Neuron (in vitro differentiated cells): ENCODE data around the gene UBE2D2.
"Not testable (repeated sequence)": the region's sequence is repeated elsewhere in the genome, so short reads cannot be mapped to it uniquely, and the experiment has no call there.

Experiments used
- H2AFZ ChIP-seq: one replicate; pipeline ENCODE4 v1.6.1; 2013; ENCODE audit warnings: low read depth, mild to moderate bottlenecking, inconsistent platforms, low read length, moderate library complexity
- H3K27me3 ChIP-seq: one replicate; pipeline ENCODE4 v1.6.1; 2013; ENCODE audit warnings: low read length; ENCODE audit not compliant: insufficient read depth
- H3K36me3 ChIP-seq: one replicate; pipeline ENCODE4 v1.6.1; 2013; ENCODE audit warnings: low read length; ENCODE audit not compliant: insufficient read depth
- H3K4me1 ChIP-seq: one replicate; pipeline ENCODE4 v1.6.1; 2013; ENCODE audit warnings: low read length; ENCODE audit not compliant: insufficient read depth
- H3K4me3 ChIP-seq: 2 replicates; pipeline ENCODE4 v1.5.1; 2013; ENCODE audit warnings: mild to moderate bottlenecking, low read length, moderate library complexity
- H3K9me3 ChIP-seq: one replicate; pipeline ENCODE4 v1.6.1; 2013; ENCODE audit warnings: low read length

UBE2D2 gene

DNA sequence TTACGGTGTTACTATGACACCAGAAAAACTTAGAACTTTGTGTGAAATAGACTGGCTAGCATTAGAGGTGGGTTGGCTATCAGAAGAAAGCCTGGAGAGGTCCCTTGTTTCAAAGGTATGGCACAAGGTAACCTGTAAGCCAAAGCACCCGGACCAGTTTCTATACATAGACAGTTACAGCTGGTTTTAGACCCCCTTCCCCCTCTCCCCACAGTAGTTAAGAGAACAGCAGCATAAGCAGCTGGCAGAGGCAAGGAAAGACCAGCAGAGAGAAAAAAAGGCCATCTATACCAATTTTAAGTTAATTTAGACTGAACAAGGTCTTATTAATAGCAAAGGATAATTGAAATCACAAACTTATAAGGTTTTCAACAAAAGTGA lies 34.1 kb upstream of the UBE2D2 start:
- H3K4me3 ChIP-seq, H3K36me3 ChIP-seq, H3K27me3 ChIP-seq, H2AFZ ChIP-seq, H3K9me3 ChIP-seq: not testable (repeated sequence)
- H3K4me1 ChIP-seq: peaks cover 30% of the 10 kb centered on the region

DNA sequence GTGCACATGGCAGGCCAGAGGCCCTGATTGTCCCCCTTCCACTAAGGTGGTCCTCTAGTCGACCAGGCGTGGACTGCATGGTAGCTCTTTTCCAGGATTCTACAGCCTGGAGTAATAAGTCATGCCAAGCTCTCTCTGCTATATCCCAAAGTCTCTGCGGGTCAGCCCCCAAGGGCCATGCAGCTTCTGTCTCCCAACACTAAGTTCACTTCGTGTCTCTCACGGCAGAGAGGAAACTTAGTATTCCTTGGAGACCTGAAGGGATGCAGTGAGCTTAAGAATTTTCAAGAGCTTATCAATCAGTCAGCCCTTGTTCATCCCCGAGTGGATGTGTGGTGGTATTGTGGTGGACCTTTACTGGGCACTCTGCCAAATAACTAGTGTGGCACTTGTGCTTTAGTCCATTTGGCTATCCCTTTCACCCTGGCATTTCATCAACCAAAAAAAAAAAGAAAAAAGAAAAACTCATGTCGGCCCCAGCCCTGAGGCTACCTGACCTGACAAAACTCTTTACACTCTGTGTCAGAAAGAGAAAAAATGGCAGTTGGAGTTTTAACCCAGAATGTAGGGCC lies 33.2 kb upstream of the UBE2D2 start:
- H3K4me1 ChIP-seq: peaks cover 30% of the 10 kb centered on the region
- H3K4me3 ChIP-seq: not testable (repeated sequence)

DNA sequence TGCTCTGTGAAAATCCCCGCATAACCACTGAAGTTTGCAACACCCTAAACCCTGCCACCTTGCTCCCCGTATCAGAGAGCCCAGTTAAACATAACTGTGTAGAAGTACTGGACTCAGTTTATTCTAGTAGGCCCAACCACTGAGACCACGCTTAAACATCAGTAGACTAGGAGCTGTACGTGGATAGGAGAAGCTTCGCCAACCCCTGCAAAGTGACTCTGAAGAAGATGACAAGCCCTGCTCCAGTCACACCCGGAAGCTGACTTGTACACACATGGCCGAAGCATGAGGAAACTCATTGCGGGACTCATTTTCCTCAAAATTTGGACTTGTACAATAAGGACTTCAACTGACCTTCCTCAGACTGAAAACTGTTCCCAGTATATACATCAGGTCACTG lies 32.4 kb upstream of the UBE2D2 start:
- not testable (repeated sequence) for H3K9me3 ChIP-seq, H3K4me3 ChIP-seq, H3K27me3 ChIP-seq, H2AFZ ChIP-seq, H3K36me3 ChIP-seq
- peaks cover 30% of the 10 kb centered on the region for H3K4me1 ChIP-seq

More for the DNA sequence above, 33.2 kb upstream of the UBE2D2 start:
- H3K9me3 ChIP-seq, H2AFZ ChIP-seq, H3K27me3 ChIP-seq, H3K36me3 ChIP-seq: not testable (repeated sequence)

DNA sequence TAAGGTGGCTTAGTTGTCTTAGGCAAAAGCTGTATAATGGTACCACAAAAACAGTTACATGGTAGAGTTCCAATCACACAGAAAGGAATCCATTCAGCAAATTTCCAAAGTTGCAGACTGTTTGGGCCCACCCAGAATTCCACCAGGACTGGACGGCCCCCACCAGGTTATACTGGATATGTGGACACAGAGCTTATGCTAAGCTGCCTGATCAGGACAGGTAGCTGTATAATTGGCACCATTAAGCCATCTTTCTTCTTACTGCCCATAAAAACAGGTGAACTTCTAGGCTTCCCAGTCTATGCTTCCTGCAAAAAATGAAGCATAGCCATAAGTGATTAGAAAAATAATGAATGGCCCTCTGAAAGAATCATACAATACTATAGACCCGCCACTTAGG lies 31.1 kb upstream of the UBE2D2 start:
- H3K27me3 ChIP-seq, H3K36me3 ChIP-seq, H3K9me3 ChIP-seq, H3K4me3 ChIP-seq, H2AFZ ChIP-seq: not testable (repeated sequence)
- H3K4me1 ChIP-seq: peaks cover 26% of the 10 kb centered on the region

DNA sequence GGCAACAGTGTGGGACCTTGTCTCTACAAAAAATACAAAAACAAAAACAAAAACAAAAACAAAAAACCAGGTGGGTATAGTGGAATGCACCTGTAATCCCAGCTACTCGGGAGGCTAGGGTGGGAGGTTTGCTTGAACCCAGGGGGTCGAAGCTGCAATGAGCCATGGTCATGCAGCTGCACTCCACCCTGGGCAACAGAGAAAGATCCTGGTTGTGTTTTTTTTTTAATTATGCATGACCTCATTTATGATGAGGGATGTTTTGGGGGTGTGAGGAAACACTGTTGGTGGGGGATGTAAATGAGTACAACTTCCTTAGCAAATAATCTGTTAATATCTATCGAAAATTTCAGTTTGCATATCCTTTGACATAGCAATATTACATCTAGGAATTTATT lies 29.4 kb upstream of the UBE2D2 start:
- peak overlapping the region; percentile 33 for H3K4me3 ChIP-seq
- H3K9me3 ChIP-seq: no peaks in the 10 kb centered on the region
- H3K27me3 ChIP-seq: no peaks in the 10 kb centered on the region
- H3K4me1 ChIP-seq: peaks cover 13% of the 10 kb centered on the region
- no peaks in the 10 kb centered on the region for H3K36me3 ChIP-seq
- no peak overlapping the region for H2AFZ ChIP-seq

DNA sequence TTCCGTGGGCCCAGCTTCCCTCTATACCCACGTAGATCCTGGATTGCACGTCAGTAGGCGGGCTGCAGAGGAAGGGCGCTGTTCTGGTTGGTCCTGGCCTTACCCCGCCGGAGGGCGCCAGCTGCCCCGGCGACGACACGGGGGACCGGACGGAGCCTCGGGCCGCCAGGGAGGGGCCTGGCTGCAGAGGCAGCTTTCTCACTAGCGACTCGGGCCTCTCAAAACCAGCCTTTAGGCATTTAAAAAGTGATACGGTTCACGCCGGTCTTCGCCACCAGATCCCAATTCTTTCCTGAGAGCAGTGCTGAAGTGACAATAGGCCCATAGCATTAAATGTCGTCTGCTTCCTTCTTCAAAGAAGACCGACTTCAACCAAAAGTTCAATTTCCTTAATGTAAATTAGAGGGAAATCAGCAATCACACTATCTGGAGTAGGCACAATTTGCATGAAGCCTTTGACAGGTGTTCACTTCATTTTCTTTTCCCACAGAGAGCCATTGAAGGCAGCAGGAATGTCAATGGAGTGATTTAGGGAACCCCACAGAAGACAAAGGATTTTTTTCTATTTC lies 17.6 kb upstream of the UBE2D2 start:
- Histone ChIP-seq H3K27me3 (no peaks in the 10 kb centered on the region), H3K4me1 (peaks cover 8% of the 10 kb centered on the region), H3K9me3 (no peaks in the 10 kb centered on the region), H3K4me3 (peak overlapping the region; percentile 31), H2AFZ (peak overlapping the region; percentile 62), H3K36me3 (no peaks in the 10 kb centered on the region)

DNA sequence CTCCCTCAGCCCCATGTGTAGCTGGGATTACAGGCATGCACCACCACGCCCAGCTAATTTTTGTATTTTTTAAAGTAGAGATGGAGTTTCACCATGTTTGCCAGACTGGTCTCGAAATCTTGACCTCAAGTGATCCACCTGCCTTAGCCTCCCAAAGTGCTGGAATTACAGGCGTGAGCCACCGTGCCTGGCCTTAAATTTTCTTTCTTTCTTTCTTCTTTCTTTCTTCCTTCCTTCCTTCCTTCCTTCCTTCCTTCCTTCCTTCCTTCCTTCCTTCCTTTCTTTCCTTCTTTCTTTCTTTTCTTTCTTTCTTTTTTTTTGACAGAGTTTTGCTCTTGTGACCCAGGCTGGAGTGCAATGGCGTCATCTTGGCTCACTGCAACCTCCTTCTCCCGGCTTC lies 14.5 kb upstream of the UBE2D2 start:
- not testable (repeated sequence) for H3K4me3 ChIP-seq, H3K9me3 ChIP-seq, H3K27me3 ChIP-seq

DNA sequence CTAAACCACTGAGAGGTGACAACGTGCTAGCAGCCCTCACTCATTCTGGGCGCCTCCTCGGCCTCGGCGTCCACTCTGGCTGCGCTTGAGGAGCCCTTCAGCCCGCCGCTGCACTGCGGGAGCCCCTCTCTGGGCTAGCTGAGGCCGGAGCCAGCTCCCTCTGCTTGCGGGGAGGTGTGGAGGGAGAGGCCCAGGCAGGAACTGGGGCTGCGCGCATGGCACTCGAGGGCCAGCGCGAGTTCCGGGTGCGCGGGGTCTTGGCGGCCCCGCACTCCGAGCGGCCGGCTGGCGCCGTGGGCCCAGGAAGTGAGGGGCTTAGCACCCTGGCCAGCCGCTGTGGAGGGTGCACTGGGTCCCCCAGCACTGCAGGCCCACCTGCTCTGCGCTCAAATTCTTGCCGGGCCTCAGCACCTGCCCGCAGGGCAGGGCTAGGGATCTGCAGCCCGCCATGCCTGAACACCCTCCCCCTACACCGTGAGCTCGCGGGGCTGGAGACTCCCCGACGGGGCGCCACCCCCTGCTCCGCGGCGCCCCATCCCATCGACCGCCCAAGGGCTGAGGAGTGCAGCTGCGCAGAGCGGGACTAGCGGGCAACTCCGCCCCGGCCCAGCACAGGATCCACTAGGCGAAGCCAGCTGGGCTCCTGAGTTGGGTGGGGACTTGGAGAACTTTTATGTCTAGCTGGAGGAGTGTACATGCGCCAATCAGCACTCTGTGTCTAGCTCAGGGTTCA lies 11.8 kb upstream of the UBE2D2 start:
- no peaks in the 10 kb centered on the region for H3K4me1 ChIP-seq
- no peaks in the 10 kb centered on the region for H3K36me3 ChIP-seq
- H3K27me3 ChIP-seq: no peaks in the 10 kb centered on the region
- no peak overlapping the region for H3K4me3 ChIP-seq
- H3K9me3 ChIP-seq: no peaks in the 10 kb centered on the region
- H2AFZ ChIP-seq: no peak overlapping the region

More for the DNA sequence above, 14.5 kb upstream of the UBE2D2 start:
- H2AFZ ChIP-seq, H3K36me3 ChIP-seq, H3K4me1 ChIP-seq: not testable (repeated sequence)

DNA sequence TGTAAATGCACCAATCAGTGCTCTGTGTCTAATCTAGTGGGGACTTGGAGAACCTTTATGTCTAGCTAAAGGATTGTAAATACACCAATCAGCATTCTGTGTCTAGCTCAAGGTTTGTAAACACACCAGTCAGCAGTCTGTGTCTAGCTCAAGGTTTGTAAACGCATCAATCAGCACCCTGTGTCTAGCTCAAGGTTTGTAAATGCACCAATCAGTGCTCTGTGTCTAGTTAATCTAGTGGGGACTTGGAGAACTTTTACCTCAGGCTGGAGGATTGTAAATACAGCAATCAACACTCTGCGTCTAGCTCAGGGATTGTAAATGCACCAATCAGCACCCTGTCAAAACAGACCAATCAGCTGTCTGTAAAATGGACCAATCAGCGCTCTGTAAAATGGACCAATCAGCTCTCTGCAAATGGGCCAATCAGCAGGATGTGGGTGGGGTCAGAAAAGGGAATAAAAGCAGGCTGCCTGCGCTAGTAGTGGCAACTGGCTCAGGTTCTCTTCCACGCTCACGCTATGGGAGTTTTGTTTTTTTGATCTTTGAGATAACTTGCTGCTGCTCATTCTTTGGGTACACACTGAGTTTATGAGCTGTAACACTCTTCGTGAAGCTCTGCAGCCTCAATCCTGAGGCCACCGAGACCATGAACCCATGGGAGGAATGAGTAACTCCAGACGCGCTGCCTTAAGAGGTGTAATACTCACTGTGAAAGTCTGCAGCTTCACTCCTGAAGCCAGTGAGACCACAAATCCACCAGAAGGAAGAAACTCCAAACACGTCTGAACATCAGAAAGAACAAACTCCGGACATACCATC lies 10.9 kb upstream of the UBE2D2 start:
- not testable (repeated sequence) for H3K36me3 ChIP-seq, H3K4me1 ChIP-seq, H3K9me3 ChIP-seq, H3K27me3 ChIP-seq, H3K4me3 ChIP-seq, H2AFZ ChIP-seq

DNA sequence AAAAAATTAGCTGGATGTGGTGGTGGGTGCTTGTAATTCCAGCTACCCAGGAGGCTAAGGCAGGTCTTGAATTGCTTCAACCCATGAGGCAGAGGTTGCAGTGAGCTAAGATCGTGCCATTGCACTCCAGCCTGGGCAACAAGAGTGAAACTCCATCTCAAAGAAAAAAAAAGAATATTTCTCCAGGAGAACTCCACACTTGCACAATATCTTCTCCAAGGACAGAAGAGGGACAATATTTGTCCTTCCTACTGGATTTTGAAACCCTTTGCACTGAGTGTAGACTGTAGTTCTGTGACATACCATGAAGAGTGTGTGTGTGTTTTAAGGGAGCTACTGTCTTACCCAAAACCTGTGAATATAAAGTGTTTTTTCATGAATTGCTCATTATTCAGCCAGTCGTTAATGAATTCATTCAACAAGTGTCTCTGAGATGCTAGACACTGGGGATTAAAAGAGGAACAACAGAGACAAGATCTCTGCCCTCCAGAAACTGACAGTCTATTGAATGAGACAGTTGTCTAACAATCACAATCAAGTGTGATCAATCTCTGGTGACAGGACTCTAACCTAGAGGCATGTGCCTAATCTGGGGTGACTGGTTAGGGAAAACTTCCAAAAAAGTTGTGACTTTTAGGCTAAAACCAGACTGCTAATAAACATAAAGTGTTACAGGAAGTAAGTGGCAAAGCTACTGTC lies 9.8 kb upstream of the UBE2D2 start:
- Histone ChIP-seq H3K27me3 (no peaks in the 10 kb centered on the region), H3K36me3 (no peaks in the 10 kb centered on the region), H2AFZ (no peak overlapping the region), H3K9me3 (no peaks in the 10 kb centered on the region), H3K4me3 (no peak overlapping the region), H3K4me1 (no peaks in the 10 kb centered on the region)

DNA sequence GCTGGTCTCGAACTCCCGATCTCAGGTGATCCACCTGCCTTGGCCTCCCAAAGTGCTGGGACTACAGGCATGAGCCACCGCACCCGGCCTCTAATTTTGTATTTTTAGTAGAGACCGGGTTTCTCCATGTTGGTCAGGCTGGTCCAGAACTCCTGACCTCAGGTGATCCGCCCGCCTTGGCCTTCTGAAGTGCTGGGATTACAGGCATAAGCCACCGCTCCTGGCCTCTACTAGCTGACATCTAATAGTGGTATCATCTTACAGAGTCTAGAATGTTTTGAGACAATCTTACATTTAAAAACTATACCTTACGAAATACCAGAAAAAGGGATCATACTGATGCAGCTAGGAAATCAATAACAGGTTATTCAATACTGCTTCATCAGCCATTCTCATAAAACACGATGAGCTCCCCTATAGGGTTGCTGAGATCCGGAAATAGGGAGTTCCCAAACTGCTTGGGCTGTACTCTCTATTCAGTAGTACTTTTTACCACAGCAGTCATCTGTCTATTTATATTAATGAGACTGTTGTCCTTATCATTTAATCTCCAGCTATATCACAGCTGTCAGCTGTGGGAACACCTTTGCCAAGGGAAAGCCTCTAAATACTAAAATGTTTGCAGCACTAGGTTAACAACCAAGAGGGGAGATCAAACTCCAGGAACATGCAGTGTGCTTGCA lies 8.1 kb upstream of the UBE2D2 start:
- H3K9me3 ChIP-seq: no peaks in the 10 kb centered on the region
- no peaks in the 10 kb centered on the region for H3K4me1 ChIP-seq
- H3K4me3 ChIP-seq: no peak overlapping the region
- no peaks in the 10 kb centered on the region for H3K27me3 ChIP-seq
- H3K36me3 ChIP-seq: no peaks in the 10 kb centered on the region
- no peak overlapping the region for H2AFZ ChIP-seq

DNA sequence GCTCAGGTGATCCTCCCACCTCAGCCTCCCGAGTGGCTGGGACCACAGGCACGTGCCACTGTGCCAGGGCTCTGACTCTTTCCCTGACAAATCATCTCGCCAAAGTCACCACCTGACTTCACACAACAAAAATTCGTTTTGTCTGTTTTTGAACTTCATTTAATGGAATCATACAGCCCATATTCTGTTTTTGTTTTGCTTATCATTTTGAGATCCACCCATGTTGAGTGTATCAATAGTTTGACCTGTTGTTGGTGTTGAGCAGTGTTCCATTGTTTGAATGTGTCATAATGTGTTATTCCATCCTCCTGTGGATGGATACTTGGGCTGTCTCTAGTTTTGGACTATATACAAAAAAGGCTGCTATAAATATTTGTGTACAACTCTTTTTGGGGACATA lies 6.9 kb upstream of the UBE2D2 start:
- Histone ChIP-seq H3K4me1 (no peaks in the 10 kb centered on the region), H3K9me3 (no peaks in the 10 kb centered on the region), H3K27me3 (no peaks in the 10 kb centered on the region), H3K4me3 (no peak overlapping the region), H2AFZ (no peak overlapping the region), H3K36me3 (no peaks in the 10 kb centered on the region)
